ENCODE data around the gene FSD1.
"Not testable (repeated sequence)": the region's sequence is repeated elsewhere in the genome, so short reads cannot be mapped to it uniquely, and the experiment has no call there.

FSD1 gene

DNA sequence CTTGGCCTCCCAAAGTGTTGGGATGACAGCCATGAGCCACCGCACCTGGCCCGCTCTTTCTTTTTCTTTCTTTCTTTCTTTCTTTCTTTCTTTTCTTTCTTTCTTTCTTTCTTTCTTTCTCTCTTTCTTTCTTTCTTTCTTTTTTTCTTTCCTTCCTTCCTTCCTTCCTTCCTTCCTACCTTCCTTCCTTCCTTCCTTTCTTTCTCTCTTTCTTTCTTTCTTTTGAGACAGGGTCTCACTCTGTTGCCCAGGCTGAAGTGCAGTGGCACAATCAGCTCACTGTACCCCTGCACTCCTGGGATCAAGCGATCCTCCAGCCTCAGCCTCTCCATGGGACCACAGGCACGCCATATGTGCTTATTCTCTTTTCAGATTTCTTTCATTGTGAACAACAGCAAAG, 18.3 kb upstream of the FSD1 start:
- not testable (repeated sequence) for DNase-seq

DNA sequence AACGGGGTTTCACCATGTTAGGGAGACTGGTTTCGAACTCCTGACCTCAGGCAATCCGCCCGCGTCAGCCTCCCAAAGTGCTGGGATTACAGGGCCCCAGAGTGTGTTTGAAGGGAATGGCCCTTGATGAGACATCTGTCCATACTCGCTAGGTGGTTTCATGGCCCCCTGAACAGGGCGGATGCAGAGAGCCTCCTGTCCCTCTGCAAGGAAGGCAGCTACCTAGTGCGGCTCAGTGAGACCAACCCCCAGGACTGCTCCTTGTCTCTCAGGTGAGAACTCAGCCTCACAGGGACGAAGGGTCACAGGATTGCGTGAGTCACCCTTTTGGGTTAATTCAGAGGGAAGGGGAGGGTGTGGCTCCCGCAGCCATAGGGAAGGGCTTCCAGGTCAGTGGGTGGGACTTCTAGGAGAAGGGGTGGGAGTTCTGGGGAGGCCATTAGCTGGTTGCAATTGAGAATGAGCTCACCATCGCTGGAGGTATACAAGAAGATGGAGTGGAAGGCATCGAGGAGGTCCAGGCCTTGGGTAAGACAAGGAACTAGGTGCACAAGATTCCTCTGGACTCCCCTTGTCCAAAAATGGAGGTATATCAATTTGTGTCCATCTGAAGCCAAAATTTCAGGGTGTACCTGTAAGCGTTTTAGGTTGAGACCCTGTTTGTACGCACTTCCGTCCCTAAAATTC, 16.2 kb upstream of the FSD1 start:
- DNase-seq: no peak

DNA sequence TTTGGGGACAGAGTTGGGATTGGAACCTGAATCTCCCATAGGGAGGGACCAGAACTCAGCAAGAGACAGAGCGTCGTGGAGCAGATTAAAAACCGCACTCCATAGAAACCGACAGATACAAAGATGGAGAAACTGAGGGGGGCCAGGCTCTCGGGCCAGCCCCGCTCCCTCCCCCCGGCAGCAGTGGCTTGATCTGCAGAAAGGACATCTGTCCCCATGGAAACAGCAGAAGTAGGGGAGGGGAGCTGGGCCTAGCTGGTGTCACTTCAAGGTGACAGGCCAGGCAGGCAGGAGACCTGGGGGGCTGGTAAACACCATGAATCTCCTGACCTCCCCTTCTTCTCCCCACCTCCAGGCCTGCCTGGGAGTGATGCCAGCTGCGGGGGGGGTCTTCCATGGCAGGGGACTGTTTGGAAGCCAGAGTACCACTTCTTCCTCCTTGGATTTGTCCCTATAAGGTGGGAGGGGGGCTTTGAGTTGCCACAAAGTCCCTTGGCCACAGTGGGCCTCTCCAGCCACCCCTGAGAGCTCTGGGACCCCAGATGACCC, 13.1 kb upstream of the FSD1 start:
- peak; percentile 45 for DNase-seq

DNA sequence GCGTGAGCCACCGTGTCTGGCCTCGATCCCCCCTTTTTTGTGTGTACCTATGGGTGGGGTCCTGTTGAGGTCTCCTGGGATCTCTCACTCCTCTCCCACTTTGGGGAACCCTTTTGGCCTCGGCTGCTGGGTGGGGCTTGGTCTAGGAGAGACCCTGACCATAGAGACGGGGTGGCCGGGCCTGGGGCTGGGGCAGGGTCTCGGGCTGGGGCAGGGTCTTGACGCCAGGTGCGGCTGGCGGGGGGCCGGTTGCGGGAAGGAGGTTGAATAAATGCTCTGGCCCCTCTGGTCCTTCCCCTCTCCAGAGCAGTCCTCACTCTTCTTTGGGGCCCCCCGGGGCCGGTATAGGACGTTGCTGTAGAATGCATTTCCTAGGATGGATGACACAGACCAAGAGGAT, 11.9 kb upstream of the FSD1 start:
- no peak for DNase-seq

DNA sequence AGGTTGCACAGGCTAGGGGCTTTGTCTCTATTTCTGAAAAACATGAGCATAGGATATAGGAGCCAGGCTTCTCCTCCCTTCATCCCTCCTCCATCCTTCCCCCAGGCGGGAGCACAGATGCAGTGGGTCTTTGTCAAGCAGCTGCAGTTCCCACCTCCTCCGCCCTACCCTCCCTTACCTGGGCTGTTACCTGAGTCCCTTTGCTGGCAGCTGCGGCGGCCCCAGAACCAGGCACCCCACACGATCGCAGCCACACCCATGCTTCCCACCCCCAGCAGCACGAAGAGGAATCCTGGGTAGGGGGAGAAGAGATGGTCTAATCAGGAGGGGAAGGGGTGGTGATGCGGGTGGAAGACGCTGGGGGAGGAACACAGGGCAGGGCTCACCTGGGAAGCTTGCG, 10.0 kb upstream of the FSD1 start:
- peak; percentile 94 for DNase-seq

DNA sequence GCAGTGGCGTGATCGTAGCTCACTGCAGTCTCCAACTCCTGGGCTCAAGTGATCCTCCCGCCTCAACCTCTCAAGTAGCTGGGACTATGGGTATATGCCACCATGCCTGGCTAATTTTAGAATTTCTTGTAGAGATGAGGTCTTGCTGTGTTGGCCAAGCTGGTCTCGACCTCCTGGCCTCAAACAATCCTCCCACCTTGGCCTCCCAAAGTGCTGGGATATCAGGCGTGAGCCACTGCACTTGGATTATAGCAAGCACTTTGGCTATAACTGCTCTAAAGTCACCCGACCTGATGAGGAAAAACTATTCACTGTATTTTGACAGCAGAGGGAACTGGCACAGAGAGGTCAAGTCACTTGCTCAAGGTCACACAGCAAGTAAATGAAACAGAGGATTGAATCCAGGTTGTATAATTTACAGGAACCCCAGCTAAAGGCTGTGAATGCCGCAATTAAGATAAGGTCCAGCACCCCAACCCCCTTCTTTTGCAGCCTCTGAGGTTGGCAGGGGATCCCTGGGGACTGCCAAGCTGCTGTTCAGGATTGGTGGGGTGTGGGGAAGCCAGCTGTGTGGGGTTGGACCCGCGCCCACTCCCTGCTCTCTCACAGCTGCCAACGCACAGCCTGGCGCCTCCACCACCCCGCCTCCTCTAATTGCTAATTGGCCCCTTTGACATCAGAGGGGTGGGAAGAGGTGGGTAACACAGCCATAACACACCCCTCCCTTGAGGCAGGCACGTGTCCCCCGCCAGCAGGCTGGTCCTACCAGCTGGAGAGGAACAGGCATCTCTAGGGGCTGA, 8.2 kb upstream of the FSD1 start:
- DNase-seq: peak; percentile 100

DNA sequence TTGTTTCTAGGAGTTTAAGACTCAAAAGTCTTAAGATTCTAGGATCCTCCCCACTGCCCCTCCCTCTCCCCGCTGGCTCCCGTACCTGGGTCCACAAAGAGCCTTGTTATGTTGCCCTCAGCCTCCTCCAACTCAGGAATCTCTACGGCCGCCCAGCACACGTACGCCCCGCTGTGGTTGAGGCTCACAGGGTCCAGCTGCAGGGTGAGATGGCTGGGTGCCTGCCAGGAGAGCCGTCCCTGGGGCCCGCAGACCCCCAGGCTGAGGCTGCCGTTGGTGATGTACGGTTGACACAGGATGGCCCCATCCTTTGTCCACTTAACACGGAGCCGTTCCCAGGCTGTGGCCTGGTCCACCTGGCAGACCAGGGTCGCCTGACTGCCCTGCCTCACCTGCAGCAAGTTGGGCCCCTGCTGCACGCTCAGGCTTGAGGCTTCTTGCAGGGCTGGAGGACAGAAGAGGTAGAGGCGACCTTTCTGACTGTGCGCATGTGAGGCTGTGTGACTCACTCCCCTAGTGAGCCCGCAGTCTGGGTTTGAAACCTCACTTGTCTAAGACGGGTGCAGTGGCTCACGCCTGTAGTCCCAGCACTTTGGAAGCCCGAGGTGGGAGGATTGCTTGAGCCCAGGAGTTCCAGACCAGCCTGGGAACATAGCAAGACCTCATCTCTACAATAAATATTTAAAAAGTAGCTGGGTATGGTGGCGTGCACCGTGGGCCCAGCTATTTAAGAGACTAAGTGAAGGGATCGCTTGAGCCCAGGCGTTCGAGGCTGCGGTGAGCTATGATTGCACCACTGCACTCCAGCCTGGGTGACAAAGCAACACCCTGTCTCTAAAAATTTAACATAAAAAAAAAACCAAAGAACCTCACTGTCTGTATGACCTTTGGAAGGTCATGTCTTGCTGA, 6.2 kb upstream of the FSD1 start:
- DNase-seq: no peak

DNA sequence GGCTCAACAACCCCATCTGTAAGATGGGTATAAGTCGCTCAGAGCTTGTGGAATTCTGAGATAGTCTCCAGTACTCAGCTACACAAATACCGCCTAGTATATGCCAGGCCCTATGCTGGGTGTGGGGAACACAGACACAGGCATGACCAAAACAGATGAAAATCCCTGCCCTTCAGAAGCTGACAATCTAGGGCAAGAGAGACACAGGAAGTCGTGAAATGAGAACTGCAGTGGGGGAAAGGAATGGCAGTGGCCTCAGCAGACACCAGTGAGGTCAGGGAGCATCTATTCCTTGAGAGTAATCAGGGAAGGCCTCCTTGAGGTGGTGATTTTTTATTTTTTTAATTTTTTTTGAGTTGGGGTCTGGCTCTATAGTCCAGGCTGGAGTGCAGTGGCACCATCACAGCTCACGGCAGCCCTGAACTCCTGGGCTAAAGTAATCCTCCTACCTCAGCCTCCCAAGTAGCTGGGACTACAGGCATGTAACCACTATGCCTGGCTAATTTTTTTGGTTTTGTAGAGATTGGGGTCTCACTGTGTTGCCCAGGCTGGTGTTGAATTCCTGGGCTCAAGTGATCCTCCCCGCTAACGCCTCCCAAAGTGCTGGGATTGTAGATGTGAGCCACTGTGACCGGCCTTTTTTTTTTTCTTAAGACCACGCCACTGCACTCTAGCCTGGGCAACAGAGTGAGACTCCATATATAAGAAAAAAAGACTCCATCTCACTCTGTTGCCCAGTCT, 5.4 kb upstream of the FSD1 start:
- DNase-seq: no peak

DNA sequence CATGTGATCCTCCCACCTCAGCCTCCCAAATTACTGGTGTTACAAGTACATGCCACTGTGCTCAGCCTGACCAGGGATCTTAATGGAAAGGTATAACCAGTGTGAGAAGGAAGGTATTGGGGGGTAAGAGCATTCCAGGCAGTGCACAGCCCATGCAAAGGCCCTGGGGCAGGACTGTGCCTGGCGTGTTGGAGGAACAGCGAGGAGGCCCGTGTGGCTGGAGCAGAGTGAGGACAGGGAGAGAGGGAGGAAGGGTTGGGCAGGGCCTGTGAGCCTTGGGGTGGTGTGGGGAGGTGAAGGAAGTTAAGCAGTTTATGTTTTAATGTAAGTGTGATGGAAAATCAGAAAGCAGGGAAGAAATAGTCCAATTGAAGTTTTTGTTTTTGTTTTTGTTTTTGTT, 3.8 kb upstream of the FSD1 start:
- DNase-seq: no peak

DNA sequence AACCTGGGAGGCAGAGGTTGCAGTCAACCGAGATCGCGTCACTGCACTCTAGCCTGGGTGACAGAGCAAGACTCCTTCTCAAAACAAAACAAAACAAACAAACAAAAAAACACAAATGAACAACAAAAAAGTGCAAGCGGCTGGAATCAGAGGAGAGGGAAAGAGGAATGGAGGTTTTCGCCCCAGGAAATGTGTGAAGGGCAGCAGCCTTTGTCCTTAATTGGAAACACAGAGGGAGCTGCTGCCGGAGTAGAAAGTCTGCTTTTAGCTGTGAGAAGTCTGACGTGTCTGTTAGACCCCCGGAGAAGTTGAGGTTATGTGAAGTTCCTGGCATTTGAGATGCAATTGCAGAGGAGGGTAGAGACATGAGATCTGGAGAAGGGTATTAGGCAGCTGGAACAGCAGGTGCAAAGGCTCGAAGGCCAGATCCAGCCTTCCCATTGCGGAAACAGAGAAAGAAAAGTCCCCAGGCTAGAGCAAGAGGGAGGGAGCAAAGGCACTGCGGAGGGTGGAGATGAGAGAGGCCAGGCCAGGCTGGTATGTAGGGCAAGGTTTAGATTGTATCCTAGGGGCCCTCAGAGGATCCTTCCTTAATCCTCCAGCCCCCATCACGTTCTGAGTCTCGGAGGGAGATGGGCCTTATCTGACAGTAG, 2.7 kb upstream of the FSD1 start:
- no peak for DNase-seq

DNA sequence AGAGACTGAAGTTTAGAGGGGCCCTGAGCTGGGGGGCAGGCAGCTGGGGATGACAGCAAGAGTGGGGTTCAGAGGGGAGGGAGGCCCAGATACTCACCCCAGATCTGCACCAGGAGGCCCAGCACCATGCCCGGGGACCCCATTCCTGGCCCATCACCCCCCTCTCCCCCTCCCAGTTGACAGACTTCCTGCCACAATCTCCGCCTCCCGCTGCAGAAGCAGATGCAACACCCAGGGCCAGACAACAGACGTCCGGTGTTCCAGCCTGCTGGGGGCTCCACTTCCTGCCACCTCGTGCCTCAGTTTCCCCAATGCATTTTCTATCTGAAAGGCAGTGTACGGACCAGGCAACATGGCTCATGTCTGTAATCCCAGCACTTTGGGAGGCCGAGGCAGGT, 2.2 kb upstream of the FSD1 start, which contains the start of gene TMIGD2:
TMIGD2 (minus strand) TSS at position 147 of the 398 bp plus-strand sequence; CDS start at position 143, 4 bp downstream.
- DNase-seq: no peak

DNA sequence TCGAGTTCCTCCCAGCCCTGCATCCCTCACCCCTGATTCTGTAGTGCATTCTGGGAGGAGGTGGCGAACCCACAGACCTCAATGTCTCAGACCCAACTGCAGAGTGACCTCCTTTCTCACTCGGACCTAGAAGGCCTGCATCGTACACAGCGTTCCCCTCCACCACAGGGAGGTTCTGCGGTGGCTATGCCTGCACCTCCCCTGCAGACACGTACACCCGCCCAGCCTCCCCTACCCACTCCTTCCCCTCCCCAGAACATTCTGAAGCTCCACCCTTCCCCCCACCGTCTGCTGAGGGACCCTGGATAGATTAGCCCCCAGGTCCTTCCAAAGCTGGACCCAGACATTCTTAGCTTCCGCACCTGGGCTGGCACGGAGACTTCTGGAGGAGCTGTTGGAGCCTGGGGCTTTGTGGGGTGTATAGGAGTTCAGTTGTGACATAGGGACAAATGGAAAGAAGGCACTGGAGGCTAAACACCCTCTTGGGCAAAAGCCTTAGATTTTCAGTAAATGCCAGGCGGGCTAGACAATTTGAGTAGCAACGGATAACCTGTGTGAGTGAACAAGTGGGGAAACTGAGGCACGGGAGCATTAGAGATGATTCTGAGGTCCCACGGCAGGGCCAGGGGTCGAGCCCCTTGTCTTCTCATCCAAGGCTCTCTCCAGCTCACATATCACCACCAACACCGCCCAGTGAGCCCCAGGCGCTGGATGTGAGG, 420 bp upstream of the FSD1 start:
- no peak for DNase-seq

DNA sequence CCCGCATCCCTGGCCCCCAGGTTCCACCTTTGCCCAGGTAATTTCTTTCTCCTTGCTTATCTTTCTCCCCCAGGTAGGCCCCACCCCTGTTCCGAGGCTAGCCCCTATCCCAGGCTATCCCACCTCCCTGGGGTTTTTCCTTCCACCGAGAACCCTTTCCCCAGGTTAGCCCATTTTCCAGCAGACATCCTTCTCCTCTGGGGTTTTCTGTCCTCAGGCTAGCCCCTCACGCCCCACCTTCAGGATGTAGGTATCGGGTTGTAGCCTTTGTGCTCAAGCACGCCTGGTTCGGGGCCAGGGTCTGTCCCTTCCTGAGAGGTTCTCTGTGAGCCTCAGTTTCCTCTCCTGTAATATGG, 837 bp downstream of the FSD1 start:
- DNase-seq: peak; percentile 14

DNA sequence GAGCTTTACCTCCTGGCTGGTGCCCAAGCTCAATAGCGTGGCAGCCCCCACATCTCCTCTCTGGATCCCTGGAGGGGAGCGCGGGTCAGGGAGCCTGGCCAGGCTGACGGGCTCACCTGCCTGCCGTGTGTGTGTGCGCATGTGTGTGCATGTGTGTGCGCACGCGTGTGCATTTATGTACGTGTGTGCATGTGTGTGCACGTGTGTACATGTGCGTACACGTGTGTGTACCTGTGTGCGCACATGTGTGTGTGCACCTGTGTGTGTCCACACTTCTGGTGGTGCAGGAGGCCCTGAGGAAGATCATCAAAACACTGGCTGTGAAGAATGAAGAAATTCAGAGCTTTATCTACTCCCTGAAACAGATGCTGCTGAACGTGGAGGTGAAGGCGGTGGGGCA, 1.3 kb downstream of the FSD1 start:
- DNase-seq: no peak

DNA sequence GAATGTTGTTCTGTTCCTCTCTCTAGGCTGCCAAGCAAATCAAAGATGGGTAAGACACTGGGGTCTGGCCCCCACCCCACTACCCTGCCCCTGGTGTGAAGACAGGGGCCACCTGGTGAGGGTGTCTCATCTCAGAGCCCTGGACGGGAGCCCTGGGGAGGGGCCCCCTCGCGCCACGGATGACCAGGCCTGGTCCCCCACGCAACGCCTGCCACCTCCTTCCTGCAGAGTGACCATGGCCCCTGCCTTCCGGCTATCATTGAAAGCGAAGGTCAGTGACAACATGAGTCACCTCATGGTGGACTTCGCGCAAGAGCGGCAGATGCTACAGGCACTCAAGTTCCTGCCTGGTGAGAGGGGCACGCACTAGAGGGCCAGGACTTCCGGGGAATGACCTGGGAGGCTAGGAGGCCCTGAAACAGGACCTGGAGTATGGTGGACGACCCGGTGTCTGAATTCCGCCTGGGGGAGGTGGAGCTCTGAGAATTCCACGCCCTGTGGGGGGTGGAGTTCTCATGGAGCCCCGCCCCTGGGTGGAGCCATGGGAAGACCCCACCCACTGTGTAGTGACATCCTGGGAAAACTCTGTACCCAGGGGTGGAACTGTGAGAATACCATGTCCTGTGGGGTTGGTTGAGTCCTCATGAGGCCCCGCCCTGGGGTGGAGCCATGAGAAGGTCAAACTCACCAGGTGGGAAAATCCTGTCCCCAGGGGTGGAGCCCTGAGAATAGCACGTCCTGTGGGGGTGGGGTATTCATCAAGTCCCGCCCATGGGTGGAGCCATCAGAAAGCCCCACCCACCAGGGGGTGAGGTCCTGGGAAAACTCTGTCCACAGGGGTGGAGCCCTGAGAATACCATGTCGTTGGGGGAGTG, 6.1 kb downstream of the FSD1 start:
- DNase-seq: no peak

DNA sequence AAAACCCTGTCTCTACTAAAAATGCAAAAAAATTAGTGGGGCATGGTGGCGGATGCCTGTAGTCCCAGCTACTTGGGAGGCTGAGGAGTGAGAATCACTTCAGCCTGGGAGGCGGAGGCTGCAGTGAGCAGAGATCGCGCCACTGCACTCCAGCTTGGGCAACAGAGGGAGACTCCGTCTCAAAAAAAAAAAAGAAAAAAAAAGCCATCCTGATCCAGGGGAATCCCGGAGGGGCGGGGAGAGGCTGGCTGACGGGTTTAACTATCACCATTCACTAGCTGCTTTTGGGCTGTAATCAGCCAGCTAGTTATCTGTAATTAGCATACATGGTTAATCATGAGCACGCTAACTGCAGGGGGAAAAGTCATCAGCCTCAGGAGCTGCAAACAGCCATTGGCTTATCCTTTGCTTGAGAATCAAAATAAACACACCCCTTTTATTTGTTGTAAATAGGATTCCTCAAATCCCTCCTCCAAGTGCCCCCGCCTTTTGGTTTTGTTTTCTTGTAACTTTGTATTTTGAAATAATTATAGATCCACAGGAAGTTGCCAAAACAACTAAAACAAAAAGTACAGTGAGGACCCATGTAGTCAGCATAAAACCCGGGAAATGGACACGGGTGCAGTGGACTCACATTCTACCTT, 9.6 kb downstream of the FSD1 start:
- DNase-seq: no peak

DNA sequence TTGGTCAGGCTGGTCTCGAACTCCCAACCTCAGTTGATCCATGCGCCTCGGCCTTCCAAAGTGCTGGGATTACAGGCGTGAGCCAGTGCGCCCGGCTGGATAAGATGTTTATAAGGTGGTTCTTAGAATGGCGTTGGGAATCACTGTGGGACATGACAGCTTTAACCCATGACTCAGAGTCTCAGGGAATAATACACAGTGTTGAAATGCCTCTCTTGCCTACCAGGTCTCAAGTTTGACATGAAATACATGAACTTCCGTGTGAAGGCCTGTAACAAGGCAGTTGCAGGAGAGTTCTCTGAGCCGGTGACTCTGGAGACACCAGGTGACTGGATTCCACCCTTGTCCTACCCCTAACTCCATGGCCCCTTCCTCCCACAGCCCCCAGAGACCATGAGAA, 12.6 kb downstream of the FSD1 start:
- no peak for DNase-seq

DNA sequence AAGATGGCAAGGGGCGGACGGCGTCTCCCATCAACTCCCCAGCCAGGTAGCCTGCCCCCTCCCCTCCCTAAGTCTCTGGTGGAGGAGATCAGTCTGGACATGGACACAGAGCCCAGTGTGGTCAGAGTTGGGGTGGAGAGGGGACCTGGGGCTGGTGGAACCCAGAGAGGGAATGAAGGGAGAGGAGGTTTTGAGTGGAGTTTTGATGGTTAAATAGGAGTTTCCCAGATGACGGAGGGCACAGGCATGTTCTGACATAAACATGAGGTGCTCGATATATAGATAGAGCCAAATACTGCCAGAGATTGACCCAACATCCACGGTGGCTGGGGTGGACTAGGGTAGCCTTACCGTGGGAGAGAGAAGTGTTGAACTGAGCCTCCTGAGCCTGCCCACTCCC, 14.1 kb downstream of the FSD1 start:
- no peak for DNase-seq

DNA sequence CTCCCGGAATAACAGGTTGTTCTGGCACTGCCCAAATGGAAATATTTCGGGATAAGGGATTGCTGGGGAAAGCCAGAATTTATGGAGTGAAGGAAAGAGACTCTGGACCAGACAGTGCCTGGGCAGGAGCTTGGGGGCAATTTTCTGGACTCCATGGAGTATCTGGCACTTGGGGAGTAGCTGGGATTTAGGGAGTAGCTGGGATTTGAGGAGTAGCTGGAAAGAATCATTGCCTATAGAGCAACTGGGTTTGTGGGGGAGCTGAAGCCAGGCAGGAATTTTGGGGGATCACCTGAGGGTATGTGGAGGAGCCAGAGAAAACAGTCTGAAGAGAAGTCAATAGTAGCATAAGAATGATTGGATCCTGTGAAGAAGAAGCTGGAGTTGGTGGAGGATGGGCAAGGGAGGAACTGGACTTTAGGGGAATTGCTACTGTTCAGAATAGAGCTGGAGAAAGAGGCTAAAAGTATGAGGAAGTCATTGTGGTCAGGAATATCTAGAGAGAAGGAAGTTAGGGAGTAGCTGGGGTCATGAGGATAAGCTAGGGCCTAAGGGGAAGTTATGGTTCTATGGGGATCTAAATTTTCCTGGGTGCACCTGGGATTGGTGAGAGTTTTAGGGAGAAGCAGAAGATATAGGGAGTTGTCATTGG, 14.8 kb downstream of the FSD1 start:
- no peak for DNase-seq

Data from NCI-H2171 treated with DMSO at 0.1 percent for 48 hours (cell line).